Dermis microvascular lymphatic vessel endothelial cell (primary cell): Measurements from ENCODE around the gene CSRP1. TPM values are rescaled to one million over a fixed set of nuclear protein-coding genes. Genes with fewer than 3 reads are reported as not detected.

Experiments used
- DNase-seq, 2 donors: peaks; one replicate each; pipeline versions ENCODE4 v3.0.0 to v3.0.0-alpha.2; 2010; ENCODE audit warnings: low read depth in 2 of 2
- total RNA-seq: library from RNA; depleted of rRNA; stranded (reverse); fragments of >200 nt; gene quantifications from 2 replicates; pipeline ENCODE4 v1.2.1, GENCODE V29; 2014

Gene CSRP1
- total RNA-seq, 1 donor from 2014 or later = 119 TPM

GRCh38 chr1:201456499-201457309, 50.2 kb downstream of the CSRP1 start:
- DNase-seq = peak in 1 of 2 donors; percentile 23

- no peak for DNase-seq
Measured at GRCh38 chr1:201455098-201455497, 51.8 kb downstream of the CSRP1 start.

GRCh38 chr1:201454608-201455007, 52.3 kb downstream of the CSRP1 start:
- no peak for DNase-seq

GRCh38 chr1:201452866-201453265, 54.1 kb downstream of the CSRP1 start:
- DNase-seq = no peak

- DNase-seq = peak in 1 of 2 donors; percentile 64
Measured at GRCh38 chr1:201450721-201451291, 56.1 kb downstream of the CSRP1 start.

- DNase-seq = no peak
Measured at GRCh38 chr1:201448990-201449389, 57.9 kb downstream of the CSRP1 start.

GRCh38 chr1:201447903-201448871, 58.7 kb downstream of the CSRP1 start:
- DNase-seq = peak in 1 of 2 donors; percentile 72

- no peak for DNase-seq
Measured at GRCh38 chr1:201445310-201445709, 61.6 kb downstream of the CSRP1 start.

GRCh38 chr1:201444792-201445191, 62.1 kb downstream of the CSRP1 start:
- no peak for DNase-seq

- DNase-seq = no peak
Measured at GRCh38 chr1:201443747-201444146, 63.2 kb downstream of the CSRP1 start.

- no peak for DNase-seq
Measured at GRCh38 chr1:201436969-201437368, 70.0 kb downstream of the CSRP1 start.

- DNase-seq = no peak
Measured at GRCh38 chr1:201436393-201436792, 70.5 kb downstream of the CSRP1 start.

GRCh38 chr1:201434266-201434665, 72.7 kb downstream of the CSRP1 start:
- DNase-seq = no peak

GRCh38 chr1:201433609-201434008, 73.3 kb downstream of the CSRP1 start:
- no peak for DNase-seq

Other genes starting within 250 kb of the CSRP1 start
- gene PKP1, start 223.6 kb downstream of the CSRP1 start, total RNA-seq = under 0.01 TPM in 2 replicates
- gene TNNT2, start 129.4 kb downstream of the CSRP1 start, total RNA-seq = not detected in 2 replicates
- not detected in 2 replicates for gene LAD1, start 107.8 kb downstream of the CSRP1 start, total RNA-seq
- not detected in 2 replicates for gene TNNI1, start 85.4 kb downstream of the CSRP1 start, total RNA-seq
- 20.4 and 28.6 TPM in 2 replicates for gene PHLDA3, start 37.9 kb downstream of the CSRP1 start, total RNA-seq
- 4.4 and 6.3 TPM in 2 replicates for gene NAV1, start 32.0 kb upstream of the CSRP1 start, total RNA-seq